ENCODE measurements around the gene MEF2A. TPM values are rescaled to one million over a fixed set of nuclear protein-coding genes. Genes with fewer than 3 reads are reported as not detected.
"Not testable (repeated sequence)": the region's sequence is repeated elsewhere in the genome, so short reads cannot be mapped to it uniquely, and the experiment has no call there.

MEF2A gene
- total RNA-seq, 1 experiment from 2014 or later, result 39.7 TPM

DNA sequence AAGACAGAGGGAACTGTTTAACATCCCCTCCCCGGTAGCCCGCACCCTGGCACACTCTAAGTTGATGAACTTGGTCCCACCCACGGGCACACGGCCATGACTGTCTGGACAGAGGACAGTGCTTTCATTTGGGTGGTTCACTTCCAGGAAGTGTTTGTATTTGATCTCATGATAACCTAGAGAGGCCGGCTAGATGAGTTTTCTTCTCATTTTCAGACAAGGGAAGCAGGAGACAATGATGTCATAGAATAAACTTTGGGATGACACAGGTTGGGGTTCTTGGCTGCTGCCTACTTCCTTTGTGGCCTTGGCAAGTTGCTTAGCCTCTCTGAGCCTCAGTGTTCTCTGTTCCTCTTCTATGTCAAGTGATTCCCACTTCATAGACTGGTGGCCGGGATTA lies 183.6 kb downstream of the MEF2A start:
- no peaks in the 10 kb centered on the region for H3K36me3 ChIP-seq
- no peak overlapping the region for H3K4me3 ChIP-seq
- no peak overlapping the region for H3K27ac ChIP-seq
- no peaks in the 10 kb centered on the region for H3K27me3 ChIP-seq (replicated peaks)
- DNase-seq (ENCODE audit: low read depth in 1 of 2, low spot score in 2 of 2), result no peak
- H3K4me1 ChIP-seq (replicated peaks), result no peaks in the 10 kb centered on the region
- H3K9me3 ChIP-seq (replicated peaks), result no peaks in the 10 kb centered on the region

DNA sequence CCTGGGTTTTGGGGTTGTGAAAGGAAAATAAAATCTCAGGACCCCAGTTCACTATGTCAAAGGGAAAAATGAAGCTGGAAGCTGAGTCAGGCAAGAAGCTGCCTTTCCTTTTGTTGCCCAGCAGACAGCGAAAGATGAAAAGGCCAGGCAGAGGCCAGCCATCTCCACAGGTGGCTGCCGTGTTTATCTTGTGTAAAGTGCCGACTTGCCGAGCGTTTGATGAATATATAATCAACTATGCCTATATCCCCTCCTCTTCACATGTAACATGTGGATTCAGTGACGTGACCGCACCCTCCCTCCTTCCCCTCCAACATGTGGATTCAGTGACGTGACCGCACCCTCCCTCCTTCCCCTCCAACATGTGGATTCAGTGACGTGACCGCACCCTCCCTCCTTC lies 184.5 kb downstream of the MEF2A start:
- H3K27ac ChIP-seq, H3K4me3 ChIP-seq: not testable (repeated sequence)

DNA sequence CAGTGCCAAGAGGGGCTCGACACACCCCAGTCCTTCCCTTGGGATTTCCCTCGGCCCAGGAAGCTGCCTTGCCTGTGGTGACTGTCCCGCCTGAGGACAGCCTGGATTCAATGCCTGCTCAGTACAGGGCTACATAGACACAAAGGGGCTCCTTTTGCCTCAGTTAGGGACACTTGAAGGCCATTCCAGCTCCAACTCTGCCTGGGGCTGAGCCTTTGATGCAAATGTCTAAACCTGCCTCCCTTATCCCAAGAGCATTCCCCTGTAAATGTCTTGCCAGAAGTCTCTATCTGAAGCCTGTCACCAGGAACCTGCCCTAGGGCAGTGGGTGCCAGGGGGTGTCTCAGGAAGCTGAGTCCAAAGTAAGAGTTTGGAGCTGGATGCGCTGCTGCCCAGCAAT lies 186.8 kb downstream of the MEF2A start:
- DNase-seq (ENCODE audit: low read depth in 1 of 2, low spot score in 2 of 2), result no peak
- no peak overlapping the region for H3K27ac ChIP-seq
- no peaks in the 10 kb centered on the region for H3K27me3 ChIP-seq (replicated peaks)
- H3K4me1 ChIP-seq (replicated peaks), result no peaks in the 10 kb centered on the region
- no peak overlapping the region for H3K4me3 ChIP-seq
- H3K36me3 ChIP-seq, result no peaks in the 10 kb centered on the region
- no peaks in the 10 kb centered on the region for H3K9me3 ChIP-seq (replicated peaks)

More for the DNA sequence above, 184.5 kb downstream of the MEF2A start:
- not testable (repeated sequence) for H3K9me3 ChIP-seq (replicated peaks); DNase-seq (ENCODE audit: low read depth in 1 of 2, low spot score in 2 of 2); H3K4me1 ChIP-seq (replicated peaks); H3K27me3 ChIP-seq (replicated peaks); H3K36me3 ChIP-seq

DNA sequence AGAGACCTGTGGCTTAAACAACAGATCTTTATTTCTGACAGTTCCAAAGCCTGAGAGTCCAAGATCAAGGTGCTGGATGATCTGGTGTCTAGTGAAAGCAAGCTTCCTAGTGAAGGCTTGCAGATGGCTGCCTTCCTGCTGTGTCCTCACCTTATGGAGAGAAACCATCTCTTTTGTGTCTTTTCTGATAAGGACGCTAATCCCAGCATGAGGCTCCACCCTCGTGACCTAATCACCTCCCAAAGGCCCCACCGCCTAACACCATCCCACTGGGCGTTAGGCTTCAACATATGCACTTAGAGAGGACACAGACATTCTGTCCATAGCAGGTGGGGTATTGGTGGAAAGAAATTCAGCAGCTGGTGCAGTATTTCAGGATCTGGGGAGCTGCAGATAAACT lies 187.3 kb downstream of the MEF2A start:
- H3K27ac ChIP-seq, result no peak overlapping the region
- no peak overlapping the region for H3K4me3 ChIP-seq
- DNase-seq (ENCODE audit: low read depth in 1 of 2, low spot score in 2 of 2), result no peak
- no peaks in the 10 kb centered on the region for H3K27me3 ChIP-seq (replicated peaks)
- H3K4me1 ChIP-seq (replicated peaks), result no peaks in the 10 kb centered on the region
- H3K9me3 ChIP-seq (replicated peaks), result no peaks in the 10 kb centered on the region
- no peaks in the 10 kb centered on the region for H3K36me3 ChIP-seq

DNA sequence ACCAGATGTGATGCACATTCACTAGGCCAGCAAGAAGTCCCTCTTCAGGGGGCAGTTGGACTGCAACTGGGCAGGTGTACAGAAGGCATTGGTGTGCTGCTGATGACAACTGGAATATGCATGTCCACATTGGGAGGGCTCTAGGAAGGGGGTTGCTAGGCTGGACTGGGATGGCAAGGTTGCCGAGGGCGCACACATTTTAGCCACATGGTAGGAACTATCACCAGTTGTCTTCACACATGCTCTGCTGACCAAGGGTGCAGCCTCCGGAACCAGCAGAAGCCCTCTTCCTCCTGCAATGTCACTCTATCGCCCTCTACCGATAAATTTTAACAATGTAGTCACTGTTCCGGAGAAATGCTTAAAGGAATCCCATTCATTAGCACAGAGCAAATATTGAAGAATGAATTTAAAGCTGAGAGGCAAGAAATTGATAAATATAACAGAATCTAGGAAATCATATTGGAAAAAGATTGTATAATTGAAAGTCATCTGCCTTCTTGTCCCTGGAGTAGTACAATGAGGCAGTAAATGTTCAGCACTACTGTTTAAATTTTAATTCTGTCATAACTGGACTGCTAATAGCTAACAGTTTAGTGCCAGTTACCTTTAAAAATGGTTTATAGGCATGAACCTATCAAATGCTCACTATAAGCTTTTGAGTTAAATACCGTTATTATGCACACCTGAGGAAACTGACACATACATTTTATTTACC lies 190.1 kb downstream of the MEF2A start:
- H3K27ac ChIP-seq, result no peak overlapping the region
- peak in 1 of 2 experiments; percentile 63 for DNase-seq (ENCODE audit: low read depth in 1 of 2, low spot score in 2 of 2)
- no peaks in the 10 kb centered on the region for H3K36me3 ChIP-seq
- H3K4me3 ChIP-seq, result no peak overlapping the region
- no peaks in the 10 kb centered on the region for H3K27me3 ChIP-seq (replicated peaks)
- H3K9me3 ChIP-seq (replicated peaks), result no peaks in the 10 kb centered on the region
- H3K4me1 ChIP-seq (replicated peaks), result no peaks in the 10 kb centered on the region

DNA sequence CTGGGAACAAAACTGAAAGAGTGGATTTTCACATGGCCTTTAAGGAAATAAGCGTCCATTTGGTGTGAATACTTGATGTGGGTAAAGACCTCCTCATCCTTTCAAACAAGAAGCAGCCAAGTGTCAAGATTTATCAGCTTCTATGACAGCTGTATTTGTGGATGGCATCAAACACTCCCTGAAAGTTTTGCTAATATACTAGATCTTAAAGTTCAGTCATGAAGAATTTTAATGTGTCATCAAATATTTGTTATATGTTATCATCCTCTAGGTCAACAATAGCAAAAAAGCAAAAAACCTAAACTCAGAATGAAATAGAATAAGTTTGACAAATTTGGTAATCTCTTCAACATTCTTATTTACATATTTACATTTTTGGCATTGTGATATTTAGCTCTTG lies 196.5 kb downstream of the MEF2A start:
- Histone ChIP-seq H3K4me1 (replicated peaks) (no peaks in the 10 kb centered on the region), H3K4me3 (no peak overlapping the region), H3K36me3 (no peaks in the 10 kb centered on the region), H3K9me3 (replicated peaks) (no peaks in the 10 kb centered on the region), H3K27ac (no peak overlapping the region), H3K27me3 (replicated peaks) (no peaks in the 10 kb centered on the region)
- no peak for DNase-seq (ENCODE audit: low read depth in 1 of 2, low spot score in 2 of 2)

DNA sequence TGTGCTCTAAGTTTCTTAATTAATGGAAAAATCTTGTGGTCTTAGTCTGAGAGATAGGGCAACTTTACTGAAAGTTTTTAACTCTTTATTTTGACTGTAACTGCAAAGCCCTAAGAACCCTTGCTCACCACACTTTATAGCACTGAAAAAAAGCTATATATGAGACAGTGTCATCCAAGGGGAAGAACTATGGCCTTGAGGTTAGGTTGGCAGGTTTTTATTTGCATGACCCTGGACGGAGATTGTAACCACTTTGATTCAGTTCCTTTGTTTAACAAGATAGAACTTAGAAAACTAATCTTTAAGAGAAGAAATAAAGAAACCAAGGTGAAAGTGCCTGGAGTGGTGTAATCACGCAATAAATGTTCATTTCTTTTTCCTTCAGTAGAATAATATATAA lies 198.0 kb downstream of the MEF2A start:
- H3K4me1 ChIP-seq (replicated peaks), result no peaks in the 10 kb centered on the region
- H3K27ac ChIP-seq, result no peak overlapping the region
- H3K36me3 ChIP-seq, result no peaks in the 10 kb centered on the region
- no peak overlapping the region for H3K4me3 ChIP-seq
- no peaks in the 10 kb centered on the region for H3K27me3 ChIP-seq (replicated peaks)
- no peak for DNase-seq (ENCODE audit: low read depth in 1 of 2, low spot score in 2 of 2)
- no peaks in the 10 kb centered on the region for H3K9me3 ChIP-seq (replicated peaks)

DNA sequence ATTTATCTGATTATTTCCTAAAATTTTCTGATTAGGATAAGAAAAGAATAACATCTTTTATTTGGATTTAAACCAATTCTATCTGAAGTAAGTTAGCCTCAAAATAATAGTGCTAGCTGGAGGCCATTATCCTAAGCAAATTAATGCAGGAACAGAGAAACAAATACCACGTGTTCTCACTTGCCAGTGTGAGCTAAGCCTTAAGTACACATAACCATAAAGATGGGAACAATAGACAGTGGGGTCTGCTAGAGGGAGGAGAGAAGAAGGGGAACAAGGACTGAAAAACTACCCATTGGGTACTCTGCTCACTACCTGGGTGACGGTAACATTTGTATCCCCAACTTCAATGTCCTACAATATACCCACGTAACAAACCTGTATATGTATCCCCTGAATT lies 198.7 kb downstream of the MEF2A start:
- no peaks in the 10 kb centered on the region for H3K36me3 ChIP-seq
- no peak for DNase-seq (ENCODE audit: low read depth in 1 of 2, low spot score in 2 of 2)
- no peaks in the 10 kb centered on the region for H3K27me3 ChIP-seq (replicated peaks)
- H3K4me1 ChIP-seq (replicated peaks), result no peaks in the 10 kb centered on the region
- H3K9me3 ChIP-seq (replicated peaks), result no peaks in the 10 kb centered on the region
- H3K27ac ChIP-seq, result no peak overlapping the region
- H3K4me3 ChIP-seq, result no peak overlapping the region

Other genes with a start within 250 kb of the MEF2A start
- gene LYSMD4, start 167.5 kb downstream of the MEF2A start, total RNA-seq (2014; rRNA removed; shearing (Covaris generic)), result 8.6 and 11.6 TPM in 2 replicates